ENCODE data around the gene MYBBP1A. TPM values are rescaled to one million over a fixed set of nuclear protein-coding genes. Genes with fewer than 3 reads are reported as not detected.

MYBBP1A gene
- total and polyA plus RNA-seq, 2 of the 4 experiments (the other 2 are of a cell fraction) = 22.6 to 45.9 TPM

DNA sequence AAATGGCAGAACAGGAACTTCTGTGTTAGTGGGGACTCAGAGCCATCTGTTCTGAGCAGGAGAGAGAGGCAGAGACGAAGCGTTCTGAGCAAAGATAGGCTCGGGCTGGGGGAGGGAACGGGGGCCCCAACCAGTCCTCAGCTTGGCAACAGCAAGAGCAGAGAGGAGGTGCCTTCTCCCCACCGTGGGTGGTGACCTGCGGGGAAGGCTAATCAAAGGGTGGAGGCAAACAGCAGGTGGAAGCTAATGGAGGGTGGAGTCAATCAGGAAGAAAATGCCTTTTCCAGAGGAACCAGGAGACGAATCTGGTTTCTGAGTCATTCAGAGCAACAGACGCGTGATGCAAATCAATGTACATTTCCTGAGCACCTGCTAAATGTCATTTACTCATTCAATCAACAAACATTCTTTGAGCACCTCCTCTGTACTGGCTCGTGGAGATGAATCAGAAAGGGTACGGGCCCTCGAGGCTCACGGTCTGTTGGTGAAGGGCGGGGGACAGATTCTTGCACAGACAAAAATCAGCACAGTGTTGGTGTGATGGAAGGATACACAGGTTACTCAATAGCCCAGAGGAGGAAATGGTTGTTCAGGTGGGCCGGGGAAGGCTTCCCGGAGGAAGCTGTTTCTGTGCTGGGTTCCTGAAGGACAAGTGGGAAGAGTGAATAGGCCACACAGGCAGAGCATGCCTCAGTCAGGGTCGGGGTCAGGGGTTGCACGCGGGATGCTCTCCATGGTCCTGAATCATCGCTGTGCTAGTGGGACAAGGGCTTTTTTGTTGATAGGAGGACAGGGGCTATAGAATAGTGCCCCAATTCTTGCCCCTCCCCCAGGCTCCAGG lies 62.2 kb downstream of the MYBBP1A start:
- Histone ChIP-seq H2BK120ac (ENCODE audit: low read depth, low read length) (no peak overlapping the region), H2BK5ac (ENCODE audit: low read depth, low read length, poor library complexity, severe bottlenecking) (no peak overlapping the region), H3K56ac (ENCODE audit: extremely low read depth, insufficient read depth, low read length) (no peak overlapping the region), H2BK20ac (ENCODE audit: low read depth, low read length) (no peak overlapping the region), H3K79me1 (ENCODE audit: low read depth in 1 of 2, low read length in 2 of 2) (no peaks in the 10 kb centered on the region), H3K14ac (replicated peaks; ENCODE audit: low read depth, low read length) (no peak overlapping the region), H2AK5ac (ENCODE audit: low read depth, low read length) (no peak overlapping the region), H2BK15ac (ENCODE audit: low read depth, low read length) (no peak overlapping the region), H3K27ac (ENCODE audit: insufficient read depth, low read length) (no peak overlapping the region), H3K27me3 (ENCODE audit: control insufficient read depth, insufficient read depth, low read length) (peaks cover 24% of the 10 kb centered on the region), H4K20me1 (ENCODE audit: insufficient read depth, low read length) (0 out of 2 replicates have a peak, but pooled peaks cover 6% of the 10 kb centered on the region), H2AK9ac (replicated peaks; ENCODE audit: low read depth, low read length, poor library complexity) (no peak overlapping the region), H3K4me3 (ENCODE audit: insufficient read depth, low read depth, low read length) (no peak overlapping the region), H3K18ac (ENCODE audit: low read depth, low read length) (no peak overlapping the region), H4K5ac (ENCODE audit: low read depth, low read length) (no peak overlapping the region), H4K8ac (ENCODE audit: low read depth in 2 of 2, low read length in 2 of 2) (no peak overlapping the region), H3K4me2 (ENCODE audit: low read depth, low read length) (no peak overlapping the region), H3K9me1 (ENCODE audit: insufficient read depth, low read length) (no peaks in the 10 kb centered on the region), H3K23ac (ENCODE audit: low read depth, low read length) (no peak overlapping the region), H2AFZ (replicated peaks; ENCODE audit: low read length, poor library complexity) (no peak overlapping the region), H3K4me1 (ENCODE audit: control insufficient read depth, insufficient read depth, low read length) (no peaks in the 10 kb centered on the region), H3K9ac (ENCODE audit: low read depth, low read length) (no peak overlapping the region), H3K9me3 (ENCODE audit: control insufficient read depth, insufficient read depth, low read length) (no peaks in the 10 kb centered on the region), H3K36me3 (ENCODE audit: control insufficient read depth, insufficient read depth, low read length) (no peaks in the 10 kb centered on the region), H3K4ac (ENCODE audit: low read depth, low read length) (no peak overlapping the region), H4K91ac (ENCODE audit: insufficient read depth, low read depth, low read length) (no peak overlapping the region)
- ChIA-PET CTCF (no interaction called here), POLR2A (ENCODE audit: unreplicated experiment) (no interaction called here)
- ATAC-seq (ENCODE audit: low read depth) = peak; percentile 60; the same call in 1 of the 2 replicates
- dilution Hi-C loops (cut with HindIII; ENCODE audit: low sequenced_read_pairs, unreplicated experiment) = no loop called here
- DNase-seq = peak; percentile 28
- in situ Hi-C loops (cut with MboI; ENCODE audit: low sequenced_read_pairs) = loop anchor here (10.0 kb wide), 1 partner anchor 62 kb away; the partner anchor contains the start of gene MYBBP1A
- TF ChIP-seq CHD1 (IDR thresholded peaks at IDR 0.05; ENCODE audit: low read depth, low read length) (no peak), BHLHE40 (IDR thresholded peaks at IDR 0.05; ENCODE audit: low read depth, low read length) (peak; percentile 71; the same call in 1 of the 2 replicates), MAFK (IDR thresholded peaks at IDR 0.05; ENCODE audit: low read depth, low read length) (no peak), RAD21 (IDR thresholded peaks at IDR 0.05; ENCODE audit: low read length) (no peak), CEBPB (IDR thresholded peaks at IDR 0.05; ENCODE audit: low read depth, low read length) (no peak)
- TF ChIP-seq, protein P1, sequence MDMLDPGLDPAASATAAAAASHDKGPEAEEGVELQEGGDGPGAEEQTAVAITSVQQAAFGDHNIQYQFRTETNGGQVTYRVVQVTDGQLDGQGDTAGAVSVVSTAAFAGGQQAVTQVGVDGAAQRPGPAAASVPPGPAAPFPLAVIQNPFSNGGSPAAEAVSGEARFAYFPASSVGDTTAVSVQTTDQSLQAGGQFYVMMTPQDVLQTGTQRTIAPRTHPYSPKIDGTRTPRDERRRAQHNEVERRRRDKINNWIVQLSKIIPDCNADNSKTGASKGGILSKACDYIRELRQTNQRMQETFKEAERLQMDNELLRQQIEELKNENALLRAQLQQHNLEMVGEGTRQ (IDR thresholded peaks at IDR 0.05; ENCODE audit: low read depth, low read length) = no peak
- intact Hi-C loops (cut with micrococcal nuclease) = no loop called here
- 58% methylated on average over 2 of the region's 20 CpGs; no CpG with 5 or more reads in 1 of the 2 experiments for WGBS, 2 experiments (ENCODE audit: extremely low coverage in 2 of 2, insufficient read length in 1 of 2)
- no TSS peak for BruUV-seq (replicated peaks)
